GM12878 (cell line): ENCODE results near the gene VCAN.

Source experiments
- ATF2 ChIP-seq: IDR thresholded peaks from 2 replicates; pipeline ENCODE4 v1.6.1; 2012; ENCODE audit warnings: low read length, inconsistent platforms
- BCL3 ChIP-seq: IDR thresholded peaks from 2 replicates; pipeline ENCODE4 v1.6.1; 2011; ENCODE audit warnings: borderline replicate concordance, low read depth, mild to moderate bottlenecking, moderate library complexity, low read length; ENCODE audit not compliant: insufficient read depth, poor library complexity, severe bottlenecking
- CTCF ChIP-seq, 3 experiments: IDR thresholded peaks in 2 of 3; conservative IDR thresholded peaks in 1 of 3; 2 replicates each; pipeline ENCODE4 v1.5.1; 2011; ENCODE audit warnings: low read depth in 3 of 3, low read length in 3 of 3, mild to moderate bottlenecking in 3 of 3, control low read depth in 2 of 3, moderate library complexity in 2 of 3, inconsistent platforms in 1 of 3, mixed read lengths in 1 of 3; ENCODE audit not compliant: control insufficient read depth in 2 of 3, insufficient read depth in 1 of 3; ENCODE audit errors: extremely low read depth in 1 of 3
- EP300 ChIP-seq, 2 experiments: fragments of 150-350 bp in 1 of 2; IDR thresholded peaks; 2 replicates each; pipeline ENCODE4 v1.6.1; 2011 to 2012; ENCODE audit warnings: low read depth in 2 of 2, low read length in 2 of 2, borderline replicate concordance in 1 of 2, improper control_type of control experiment in 1 of 2, inconsistent platforms in 1 of 2; ENCODE audit not compliant: control insufficient read depth in 1 of 2
- EZH2 ChIP-seq: IDR thresholded peaks from 2 replicates; pipeline ENCODE4 v1.6.1; 2012; ENCODE audit warnings: low read depth, mild to moderate bottlenecking, control low read depth, inconsistent platforms, low read length, borderline replicate concordance; ENCODE audit not compliant: control insufficient read depth
- FOXM1 ChIP-seq: IDR thresholded peaks from 2 replicates; pipeline ENCODE4 v1.6.1; 2012; ENCODE audit warnings: low read depth, mild to moderate bottlenecking, inconsistent platforms, low read length, moderate library complexity
- JUND ChIP-seq: IDR thresholded peaks from 2 replicates; pipeline ENCODE4 v1.6.1; 2012; ENCODE audit warnings: low read depth, mild to moderate bottlenecking, low read length, improper control_type of control experiment, moderate library complexity
- MYC ChIP-seq: IDR thresholded peaks from 2 replicates; pipeline ENCODE4 v1.6.1; 2011; ENCODE audit warnings: mild to moderate bottlenecking, low read length, moderate library complexity, inconsistent platforms; ENCODE audit not compliant: insufficient read depth, insufficient replicate concordance, insufficient read length, severe bottlenecking
- SIN3A ChIP-seq: IDR thresholded peaks from 2 replicates; pipeline ENCODE4 v1.6.1; 2012; ENCODE audit warnings: low read depth, low read length, improper control_type of control experiment
- TARDBP ChIP-seq: IDR thresholded peaks from 2 replicates; pipeline ENCODE4 v1.6.1; 2016; ENCODE audit warnings: borderline replicate concordance
- ZBTB33 ChIP-seq: fragments of 450-650 bp; IDR thresholded peaks from 2 replicates; pipeline ENCODE4 v1.6.1; 2017; ENCODE audit warnings: mild to moderate bottlenecking
- ZBTB4 ChIP-seq: fragments of 450-650 bp; formaldehyde crosslinking; IDR thresholded peaks from 2 replicates; pipeline ENCODE4 v1.4.0; 2022; ENCODE audit warnings: mild to moderate bottlenecking, moderate library complexity
- ZNF207 ChIP-seq: fragments of 450-650 bp; IDR thresholded peaks from 2 replicates; pipeline ENCODE4 v1.6.1; 2014; ENCODE audit warnings: antibody characterized with exemption, mild to moderate bottlenecking, borderline replicate concordance
- ZNF592 ChIP-seq: fragments of 450-650 bp; IDR thresholded peaks from 2 replicates; pipeline ENCODE4 v1.6.1; 2017; ENCODE audit warnings: mild to moderate bottlenecking, moderate library complexity

- TF ChIP-seq BCL3, result no peak
- no peak for TF ChIP-seq ZNF592
- no peak for TF ChIP-seq CTCF (IDR thresholded peaks at IDR 0.05 in 2 of 3, conservative IDR thresholded peaks at IDR 0.05 in 1 of 3; ENCODE audit: control insufficient read depth in 2 of 3, extremely low read depth in 1 of 3, insufficient read depth in 1 of 3, low read depth in 3 of 3, low read length in 3 of 3)
- no peak for TF ChIP-seq EZH2
- no peak for TF ChIP-seq EP300 (IDR thresholded peaks at IDR 0.05; ENCODE audit: borderline replicate concordance in 1 of 2, control insufficient read depth in 1 of 2, low read depth in 2 of 2, low read length in 2 of 2)
- TF ChIP-seq JUND, result no peak
- no peak for TF ChIP-seq SIN3A
- no peak for TF ChIP-seq MYC
- no peak for TF ChIP-seq ZBTB33
- no peak for TF ChIP-seq ZNF207
- no peak for TF ChIP-seq TARDBP
- no peak for TF ChIP-seq FOXM1
- no peak for TF ChIP-seq ATF2
- no peak for TF ChIP-seq ZBTB4 (CRISPR knock-in tag)
Observed at GRCh38 chr5:83614841-83615240, 143.3 kb downstream of the VCAN start.
